H9 (cell line): ENCODE data around the gene PIGB. TPM values are rescaled to one million over a fixed set of nuclear protein-coding genes. Genes with fewer than 3 reads are reported as not detected.

Experiments used
- DNase-seq: peaks from one replicate; pipeline ENCODE4 v3.0.0-alpha.2; 2017
- H2AFZ ChIP-seq: one replicate; pipeline ENCODE4 v1.6.1; 2013; ENCODE audit warnings: mild to moderate bottlenecking, low read length, control low read depth, moderate library complexity
- H2AK5ac ChIP-seq: 2 replicates; pipeline ENCODE4 v1.6.1; 2013; ENCODE audit warnings: low read length, control low read depth, mixed read lengths; ENCODE audit not compliant: insufficient read length
- H2BK120ac ChIP-seq: one replicate; pipeline ENCODE4 v1.6.1; 2013; ENCODE audit warnings: low read depth, mild to moderate bottlenecking, low read length, control low read depth, inconsistent platforms; ENCODE audit not compliant: poor library complexity, severe bottlenecking
- H2BK12ac ChIP-seq: 2 replicates; pipeline ENCODE4 v1.6.1; 2013; ENCODE audit warnings: low read length, control low read depth, mixed read lengths, low read depth; ENCODE audit not compliant: insufficient read length
- H2BK15ac ChIP-seq: 2 replicates; pipeline ENCODE4 v1.6.1; 2013; ENCODE audit warnings: low read depth, low read length, control low read depth
- H2BK20ac ChIP-seq: one replicate; pipeline ENCODE4 v1.6.1; 2013; ENCODE audit warnings: low read depth, mild to moderate bottlenecking, low read length, control low read depth, inconsistent platforms; ENCODE audit not compliant: poor library complexity, severe bottlenecking
- H2BK5ac ChIP-seq: 2 replicates; pipeline ENCODE4 v1.6.1; 2013; ENCODE audit warnings: low read length, control low read depth, mixed read lengths; ENCODE audit not compliant: insufficient read length
- H3K14ac ChIP-seq: 2 replicates; pipeline ENCODE4 v1.6.1; 2013; ENCODE audit warnings: low read length, control low read depth; ENCODE audit not compliant: insufficient read depth
- H3K18ac ChIP-seq: 2 replicates; pipeline ENCODE4 v1.6.1; 2013; ENCODE audit warnings: low read depth, mild to moderate bottlenecking, mixed read lengths, low read length, control low read depth; ENCODE audit not compliant: insufficient read length
- H3K23ac ChIP-seq: 2 replicates; pipeline ENCODE4 v1.6.1; 2013; ENCODE audit warnings: low read length, control low read depth, mixed read lengths, low read depth; ENCODE audit not compliant: insufficient read length
- H3K23me2 ChIP-seq: 2 replicates; pipeline ENCODE4 v1.6.1; 2013; ENCODE audit warnings: low read depth, mild to moderate bottlenecking, mixed read lengths, low read length, control low read depth; ENCODE audit not compliant: insufficient read length, poor library complexity, severe bottlenecking
- H3K27ac ChIP-seq: 2 replicates; pipeline ENCODE4 v1.5.1; 2013; ENCODE audit warnings: low read length, control low read depth, mixed read lengths, low read depth; ENCODE audit not compliant: insufficient read length
- H3K27me3 ChIP-seq: 2 replicates; pipeline ENCODE4 v1.6.1; 2013; ENCODE audit warnings: low read length, control low read depth, inconsistent platforms; ENCODE audit not compliant: insufficient read depth
- H3K4ac ChIP-seq: 2 replicates; pipeline ENCODE4 v1.6.1; 2013; ENCODE audit warnings: low read depth, mild to moderate bottlenecking, control low read depth, inconsistent platforms, low read length, moderate library complexity
- H3K4me1 ChIP-seq: 2 replicates; pipeline ENCODE4 v1.6.1; 2013; ENCODE audit warnings: low read length, control low read depth, inconsistent platforms; ENCODE audit not compliant: insufficient read depth
- H3K4me2 ChIP-seq: 2 replicates; pipeline ENCODE4 v1.6.1; 2013; ENCODE audit warnings: low read length, control low read depth, mixed read lengths; ENCODE audit not compliant: insufficient read length, insufficient read depth
- H3K56ac ChIP-seq: 2 replicates; pipeline ENCODE4 v1.6.1; 2013; ENCODE audit warnings: low read depth, mild to moderate bottlenecking, mixed read lengths, low read length, control low read depth; ENCODE audit not compliant: insufficient read length
- H3K79me1 ChIP-seq: 2 replicates; pipeline ENCODE4 v1.6.1; 2013; ENCODE audit warnings: low read depth, mild to moderate bottlenecking, moderate library complexity, low read length, control low read depth, inconsistent platforms; ENCODE audit not compliant: insufficient read depth, poor library complexity, severe bottlenecking
- H3K79me2 ChIP-seq: 2 replicates; pipeline ENCODE4 v1.6.1; 2013; ENCODE audit warnings: low read length, control low read depth, inconsistent platforms; ENCODE audit not compliant: insufficient read depth
- H3K9ac ChIP-seq: 2 replicates; pipeline ENCODE4 v1.6.1; 2013; ENCODE audit warnings: low read length, control low read depth, mixed read lengths; ENCODE audit not compliant: insufficient read length; ENCODE audit errors: extremely low read depth
- H3K9me3 ChIP-seq: one replicate; pipeline ENCODE4 v1.6.1; 2013; ENCODE audit warnings: low read depth, low read length, inconsistent platforms; ENCODE audit not compliant: control insufficient read depth
- H3T11ph ChIP-seq: one replicate; pipeline ENCODE4 v1.6.1; 2013; ENCODE audit warnings: mild to moderate bottlenecking, low read length, control low read depth, inconsistent platforms
- H4K20me1 ChIP-seq: one replicate; pipeline ENCODE4 v1.6.1; 2013; ENCODE audit not compliant: control insufficient read depth, insufficient read length, insufficient read depth
- H4K5ac ChIP-seq: 2 replicates; pipeline ENCODE4 v1.6.1; 2013; ENCODE audit warnings: low read depth, mild to moderate bottlenecking, mixed read lengths, low read length, control low read depth; ENCODE audit not compliant: insufficient read length
- H4K8ac ChIP-seq: replicated peaks from 2 replicates; pipeline ENCODE4 v1.6.1; 2013; ENCODE audit warnings: low read length, control low read depth, mixed read lengths, low read depth; ENCODE audit not compliant: insufficient read length
- H4K91ac ChIP-seq: 2 replicates; pipeline ENCODE4 v1.6.1; 2013; ENCODE audit warnings: low read depth, mild to moderate bottlenecking, moderate library complexity, mixed read lengths, low read length, control low read depth; ENCODE audit not compliant: insufficient read length
- H3K27ac Mint-ChIP-seq, 3 experiments: 2 replicates in 2 of 3; 3 replicates in 1 of 3; pipeline ENCODE4 v1.8.0; 2020 to 2021; ENCODE audit warnings: mixed read lengths in 3 of 3, mild to moderate bottlenecking in 1 of 3, moderate library complexity in 1 of 3
- H3K27me3 Mint-ChIP-seq: 2 replicates; pipeline ENCODE4 v1.8.0; 2021; ENCODE audit warnings: low read depth, mild to moderate bottlenecking, moderate library complexity, mixed read lengths
- H3K36me3 Mint-ChIP-seq, 3 experiments: 2 replicates in 2 of 3; 3 replicates in 1 of 3; pipeline ENCODE4 v1.8.0; 2020 to 2021; ENCODE audit warnings: low read depth in 3 of 3, mixed read lengths in 3 of 3; ENCODE audit not compliant: insufficient read depth in 1 of 3
- H3K4me1 Mint-ChIP-seq, 2 experiments: 2 replicates each; pipeline ENCODE4 v1.8.0; 2020; ENCODE audit warnings: mixed read lengths in 2 of 2
- H3K4me3 Mint-ChIP-seq, 2 experiments: 2 replicates in 1 of 2; 3 replicates in 1 of 2; pipeline ENCODE4 v1.8.0; 2020 to 2021; ENCODE audit warnings: mild to moderate bottlenecking in 2 of 2, mixed read lengths in 2 of 2, moderate library complexity in 1 of 2
- H3K9me3 Mint-ChIP-seq, 2 experiments: 2 replicates in 1 of 2; 3 replicates in 1 of 2; pipeline ENCODE4 v1.8.0; 2020; ENCODE audit warnings: mild to moderate bottlenecking in 2 of 2, mixed read lengths in 2 of 2, moderate library complexity in 1 of 2
- CTCF ChIP-seq: fragments of 200-600 bp; sonication (generic); conservative IDR thresholded peaks from 3 replicates; pipeline ENCODE4 v1.8.0; 2021; ENCODE audit warnings: antibody characterized with exemption, mild to moderate bottlenecking
- whole genome bisulfite sequencing: extraction: QIAGEN DNeasy Blood & Tissue Kit; methylation state at CpG from one replicate; pipeline ENCODE4 v1.1.7; 2013; ENCODE audit warnings: missing lambda C conversion rate, low lambda C conversion rate, mixed read lengths; ENCODE audit not compliant: insufficient read length; ENCODE audit errors: extremely low coverage; 5-methylcytosine and 5-hydroxymethylcytosine counted together
- total RNA-seq: library from RNA; stranded (reverse); gene quantifications from 2 replicates; pipeline ENCODE4 v1.2.1, GENCODE V29; 2021

PIGB gene
- total RNA-seq, 1 experiment from 2014 or later: 6.7 TPM

GRCh38 chr15:55356985-55357585, 38.1 kb downstream of the PIGB start:
- no CpG with 5 or more reads among the region's 5 CpGs for WGBS
- TF ChIP-seq CTCF: no peak
- H3K14ac ChIP-seq: no peak overlapping the region
- H3K9me3 Mint-ChIP-seq: no peaks in the 10 kb centered on the region
- no peak overlapping the region for H3K4me3 Mint-ChIP-seq
- no peak overlapping the region for H2BK12ac ChIP-seq
- H2BK15ac ChIP-seq: no peak overlapping the region
- H3K4me1 ChIP-seq: no peaks in the 10 kb centered on the region
- H2BK120ac ChIP-seq: no peak overlapping the region
- no peak overlapping the region for H4K5ac ChIP-seq
- H3K27me3 Mint-ChIP-seq: no peaks in the 10 kb centered on the region
- no peak overlapping the region for H3K9ac ChIP-seq
- H3K27ac Mint-ChIP-seq: peak overlapping the region in 1 of 3 experiments; percentile 3; a peak in 1 of 7 replicates
- no peak overlapping the region for H3K18ac ChIP-seq
- no peak overlapping the region for H3K4me2 ChIP-seq
- H4K8ac ChIP-seq: no peak overlapping the region
- H3T11ph ChIP-seq: no peak overlapping the region
- no peaks in the 10 kb centered on the region for H3K23me2 ChIP-seq
- no peak overlapping the region for H2BK20ac ChIP-seq
- H2AK5ac ChIP-seq: no peak overlapping the region
- H3K79me2 ChIP-seq: no peaks in the 10 kb centered on the region
- H3K4ac ChIP-seq: no peak overlapping the region
- no peak overlapping the region for H2AFZ ChIP-seq
- H4K91ac ChIP-seq: no peak overlapping the region
- H3K27ac ChIP-seq: no peak overlapping the region
- H3K23ac ChIP-seq: no peak overlapping the region
- H3K79me1 ChIP-seq: no peaks in the 10 kb centered on the region
- H3K27me3 ChIP-seq: no peaks in the 10 kb centered on the region
- DNase-seq: no peak
- H3K36me3 Mint-ChIP-seq: no peaks in the 10 kb centered on the region; a peak in 1 of 7 replicates
- no peak overlapping the region for H2BK5ac ChIP-seq
- H3K9me3 ChIP-seq: no peaks in the 10 kb centered on the region
- H3K56ac ChIP-seq: no peak overlapping the region
- H4K20me1 ChIP-seq: no peaks in the 10 kb centered on the region
- H3K4me1 Mint-ChIP-seq: peaks cover 7 to 15% of the 10 kb centered on the region in 2 experiments
